Common myeloid progenitor, CD34-positive (primary cell): Measurements from ENCODE around the gene PACRG.

ENCODE experiments used
- CTCF ChIA-PET: fragments of 350-600 bp; sonication (Branson Sonifier 250); formaldehyde crosslinking; loops from one replicate; lab custom pipeline; 2021; ENCODE audit warnings: antibody characterized with exemption; lab: Charles Lee
- POLR2A ChIA-PET: fragments of 350-600 bp; sonication (Branson Sonifier 250); formaldehyde crosslinking; loops from one replicate; lab custom pipeline; 2021; ENCODE audit warnings: antibody characterized with exemption; lab: Charles Lee
- DNase-seq, 3 donors: peaks; one replicate each; pipeline versions ENCODE4 v3.0.0 to v3.0.0-alpha.2; 2013
- H3K27ac ChIP-seq, 2 experiments: 1 replicate in 1 of 2; 2 replicates in 1 of 2; pipeline ENCODE4 v1.7.0; 2013; ENCODE audit warnings: inconsistent platforms in 2 of 2, low read length in 2 of 2, mild to moderate bottlenecking in 2 of 2, low read depth in 1 of 2, moderate library complexity in 1 of 2; ENCODE audit not compliant: severe bottlenecking in 2 of 2, insufficient read depth in 1 of 2, poor library complexity in 1 of 2
- H3K27me3 ChIP-seq, 5 experiments: replicated peaks in 2 of 5; 1 replicate in 3 of 5; 2 replicates in 2 of 5; pipeline versions ENCODE4 v1.6.1 to v1.7.0; 2013; ENCODE audit warnings: low read length in 4 of 5, mild to moderate bottlenecking in 2 of 5, moderate library complexity in 2 of 5, inconsistent platforms in 1 of 5; ENCODE audit not compliant: insufficient read depth in 5 of 5, control insufficient read depth in 4 of 5
- H3K36me3 ChIP-seq, 4 experiments: 1 replicate in 2 of 4; 2 replicates in 2 of 4; pipeline versions ENCODE4 v1.6.1 to v1.7.0; 2013; ENCODE audit warnings: low read length in 3 of 4, control low read depth in 1 of 4, mild to moderate bottlenecking in 1 of 4; ENCODE audit not compliant: control insufficient read depth in 4 of 4, insufficient read depth in 4 of 4
- H3K4me1 ChIP-seq, 4 experiments: 1 replicate in 3 of 4; 2 replicates in 1 of 4; pipeline versions ENCODE4 v1.6.1 to v1.7.1; 2013; ENCODE audit warnings: low read length in 3 of 4, mild to moderate bottlenecking in 3 of 4, control low read depth in 1 of 4, inconsistent platforms in 1 of 4, moderate library complexity in 1 of 4; ENCODE audit not compliant: control insufficient read depth in 4 of 4, insufficient read depth in 4 of 4; ENCODE audit errors: control extremely low read depth in 1 of 4
- H3K4me3 ChIP-seq, 7 experiments: 1 replicate in 4 of 7; 2 replicates in 3 of 7; pipeline versions ENCODE4 v1.5.1 to v1.7.0; 2013; ENCODE audit warnings: mild to moderate bottlenecking in 7 of 7, low read length in 6 of 7, moderate library complexity in 6 of 7, inconsistent platforms in 2 of 7, low read depth in 2 of 7, control low read depth in 1 of 7; ENCODE audit not compliant: insufficient read depth in 4 of 7, control insufficient read depth in 1 of 7; ENCODE audit errors: extremely low read depth in 1 of 7
- H3K9me3 ChIP-seq, 5 experiments: 1 replicate in 4 of 5; 2 replicates in 1 of 5; pipeline versions ENCODE4 v1.6.1 to v1.7.1; 2013; ENCODE audit warnings: low read length in 4 of 5, mild to moderate bottlenecking in 2 of 5, inconsistent platforms in 1 of 5, low read depth in 1 of 5, moderate library complexity in 1 of 5; ENCODE audit not compliant: control insufficient read depth in 4 of 5, insufficient read depth in 2 of 5; ENCODE audit errors: control extremely low read depth in 1 of 5
- WGBS: methylation state at CpG from one replicate; pipeline ENCODE4 v1.1.5; 2013; ENCODE audit not compliant: insufficient coverage; 5-methylcytosine and 5-hydroxymethylcytosine counted together

PACRG gene

DNA sequence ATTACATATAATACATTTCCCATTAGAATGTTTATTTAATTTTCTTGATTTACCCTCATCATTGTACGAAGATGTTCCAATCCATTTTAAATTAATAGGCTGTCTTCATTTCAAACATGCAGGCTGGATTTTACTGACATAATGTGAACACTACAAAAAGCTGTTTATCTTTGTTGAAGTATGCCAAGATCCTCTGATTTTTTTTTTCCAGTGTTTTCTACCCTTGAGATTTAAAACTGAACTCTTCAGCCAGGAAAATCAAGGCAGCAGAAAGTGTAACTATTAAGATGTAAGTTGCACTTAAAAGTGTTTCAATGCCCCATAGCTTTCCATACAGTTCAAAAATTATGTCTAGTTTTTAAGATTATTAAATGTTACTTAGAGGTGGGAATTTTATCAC, 43.7 kb upstream of the PACRG start:
- Histone ChIP-seq H3K4me1 (no peaks in the 10 kb centered on the region), H3K4me3 (no peak overlapping the region), H3K27me3 (no peaks in the 10 kb centered on the region), H3K27ac (no peak overlapping the region), H3K36me3 (no peaks in the 10 kb centered on the region), H3K9me3 (peaks cover 0 to 2% (median 0%) of the 10 kb centered on the region in 5 experiments)
- ChIA-PET POLR2A (no interaction called here), CTCF (no interaction called here)
- DNase-seq: no peak
- WGBS: no CpG with 5 or more reads among the region's 1 CpG

DNA sequence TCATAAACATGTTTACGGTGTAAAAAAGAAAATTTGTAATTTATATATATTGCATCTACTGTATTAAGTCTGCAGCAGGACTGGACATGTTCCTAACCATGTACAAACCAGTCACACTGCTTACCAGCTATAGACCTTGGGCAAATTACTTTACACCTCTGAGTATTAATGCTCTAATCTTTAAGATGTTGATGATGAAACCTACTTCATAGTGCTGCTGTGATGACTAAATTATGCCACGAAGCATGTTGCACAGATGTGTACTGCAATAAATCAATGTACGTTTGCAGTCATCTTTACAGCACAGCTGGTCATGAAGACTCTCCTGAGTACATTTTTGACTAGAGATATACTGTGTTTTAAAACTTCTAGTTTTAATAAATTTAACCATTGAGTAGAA, 42.8 kb upstream of the PACRG start:
- Histone ChIP-seq H3K27me3 (no peaks in the 10 kb centered on the region), H3K27ac (no peak overlapping the region), H3K4me1 (no peaks in the 10 kb centered on the region), H3K36me3 (no peaks in the 10 kb centered on the region), H3K9me3 (peaks cover 0 to 2% (median 0%) of the 10 kb centered on the region in 5 experiments), H3K4me3 (no peak overlapping the region)
- POLR2A ChIA-PET: no interaction called here
- WGBS: no CpG with 5 or more reads among the region's 3 CpGs
- CTCF ChIA-PET: no interaction called here
- no peak for DNase-seq

DNA sequence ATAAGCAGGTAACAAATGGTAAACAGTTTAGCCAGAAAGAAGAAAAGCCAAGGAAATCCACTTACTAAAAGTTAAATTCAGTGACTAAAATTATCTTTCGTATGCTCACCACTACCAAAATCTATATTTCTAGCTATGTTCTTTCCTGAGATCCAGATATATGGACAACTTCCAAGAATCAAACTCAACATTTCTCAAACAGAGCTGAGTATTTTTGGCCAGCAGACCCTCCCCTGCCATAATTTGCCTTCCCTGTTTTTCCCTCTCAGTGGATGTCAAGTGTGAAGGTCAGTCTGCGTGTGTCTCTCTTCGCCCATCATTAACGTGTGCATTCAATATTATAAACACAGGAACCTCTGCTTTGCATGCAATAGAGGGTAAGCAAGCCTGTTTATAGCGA, 42.2 kb upstream of the PACRG start:
- peaks cover 0 to 2% (median 0%) of the 10 kb centered on the region in 5 experiments for H3K9me3 ChIP-seq
- WGBS: 96% methylated on average over 5 of the region's 5 CpGs
- ChIA-PET CTCF (no interaction called here), POLR2A (no interaction called here)
- H3K4me3 ChIP-seq: no peak overlapping the region
- H3K36me3 ChIP-seq: no peaks in the 10 kb centered on the region
- no peak overlapping the region for H3K27ac ChIP-seq
- H3K27me3 ChIP-seq: peaks cover 0 to 2% (median 0%) of the 10 kb centered on the region in 5 experiments
- H3K4me1 ChIP-seq: no peaks in the 10 kb centered on the region
- no peak for DNase-seq

DNA sequence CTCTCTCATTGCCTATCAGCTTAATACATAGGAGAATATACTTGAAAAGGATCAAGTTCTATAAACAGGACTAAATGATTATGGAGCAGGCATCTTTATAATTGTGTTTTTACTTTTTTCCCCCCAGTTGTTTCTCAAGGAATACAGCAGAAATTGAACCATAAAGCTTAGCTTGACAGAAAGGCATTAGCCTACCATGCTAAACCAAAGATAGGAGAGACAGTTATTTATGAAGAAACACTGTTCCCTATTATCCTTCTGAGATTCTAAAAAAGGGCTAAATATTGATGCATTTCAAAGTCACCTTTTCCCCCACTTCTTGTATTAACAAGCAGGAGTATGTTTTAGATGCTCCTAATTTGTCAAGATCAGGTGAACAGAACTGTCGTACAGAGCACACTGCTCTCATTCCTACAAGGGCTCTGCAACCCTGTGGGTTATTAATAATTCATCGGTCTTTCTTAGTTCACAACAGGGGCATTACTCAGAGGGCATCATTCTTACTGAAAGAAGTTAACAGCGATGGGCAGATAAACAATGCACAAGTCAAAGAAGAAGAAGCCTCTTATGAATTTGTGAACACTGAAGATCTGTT, 38.9 kb upstream of the PACRG start:
- no peak for DNase-seq
- 100% methylated on average over 3 of the region's 3 CpGs for WGBS
- H3K27ac ChIP-seq: no peak overlapping the region
- ChIA-PET POLR2A (no interaction called here), CTCF (no interaction called here)
- no peak overlapping the region for H3K4me3 ChIP-seq
- no peaks in the 10 kb centered on the region for H3K36me3 ChIP-seq
- H3K4me1 ChIP-seq: no peaks in the 10 kb centered on the region
- H3K27me3 ChIP-seq: peaks cover 0 to 2% (median 0%) of the 10 kb centered on the region in 5 experiments
- H3K9me3 ChIP-seq: no peaks in the 10 kb centered on the region

DNA sequence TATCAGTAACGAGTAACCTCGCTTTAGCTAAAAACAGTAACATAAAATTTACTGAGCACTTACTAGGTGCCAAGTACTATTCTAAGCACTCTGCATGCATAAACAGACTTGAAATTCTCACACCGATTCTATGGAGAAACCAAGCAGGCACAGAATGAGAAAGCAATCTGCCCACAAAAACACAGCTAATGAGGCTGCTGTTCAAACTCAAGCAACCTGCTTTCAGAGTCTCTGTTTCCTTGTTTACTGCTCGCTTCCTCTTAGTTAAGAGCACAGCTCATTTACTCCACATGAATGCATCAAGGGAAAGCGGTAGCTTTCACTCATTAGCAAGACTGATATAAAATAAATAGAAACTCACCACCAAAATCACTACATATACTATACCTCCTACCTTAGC, 37.6 kb upstream of the PACRG start:
- Histone ChIP-seq H3K27ac (no peak overlapping the region), H3K9me3 (no peaks in the 10 kb centered on the region), H3K4me1 (no peaks in the 10 kb centered on the region), H3K27me3 (peaks cover 0 to 2% (median 0%) of the 10 kb centered on the region in 5 experiments), H3K36me3 (no peaks in the 10 kb centered on the region), H3K4me3 (no peak overlapping the region)
- ChIA-PET CTCF (no interaction called here), POLR2A (interaction anchor here (0.6 kb wide), 1 partner anchor 586 kb away, joined by 3 read pairs; no protein-coding TSS in a partner anchor)
- WGBS: 88% methylated on average over 3 of the region's 5 CpGs
- DNase-seq: no peak

DNA sequence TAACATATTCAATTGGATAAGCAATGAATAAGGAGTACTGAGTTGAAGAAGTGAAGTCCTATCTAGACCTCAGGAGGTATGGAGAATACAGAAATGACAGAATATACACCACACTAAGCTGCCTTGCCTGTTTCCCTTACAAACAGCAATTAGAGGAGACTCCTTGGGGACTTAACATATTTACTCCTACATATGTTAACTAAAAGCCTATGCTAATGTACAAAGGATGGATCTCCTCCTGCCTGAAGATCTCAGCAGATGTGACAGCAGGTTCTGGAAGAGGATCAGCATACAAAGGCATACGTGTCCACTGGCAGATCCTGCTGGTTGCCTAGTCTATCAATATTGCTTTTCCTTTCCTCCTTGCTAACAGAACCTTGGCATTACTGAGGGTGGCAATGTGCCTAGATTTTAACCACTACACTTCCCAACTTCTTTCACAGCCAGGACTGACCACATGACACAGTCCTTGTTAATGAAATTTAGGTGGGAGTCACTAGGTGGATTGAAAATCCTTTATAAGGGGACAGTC, 29.8 kb upstream of the PACRG start:
- ChIA-PET POLR2A (no interaction called here), CTCF (no interaction called here)
- Histone ChIP-seq H3K4me1 (no peaks in the 10 kb centered on the region), H3K4me3 (no peak overlapping the region), H3K27me3 (peaks cover 0 to 2% (median 0%) of the 10 kb centered on the region in 5 experiments), H3K9me3 (no peaks in the 10 kb centered on the region), H3K27ac (no peak overlapping the region), H3K36me3 (no peaks in the 10 kb centered on the region)
- WGBS: 100% methylated on average over 1 of the region's 1 CpG
- no peak for DNase-seq

DNA sequence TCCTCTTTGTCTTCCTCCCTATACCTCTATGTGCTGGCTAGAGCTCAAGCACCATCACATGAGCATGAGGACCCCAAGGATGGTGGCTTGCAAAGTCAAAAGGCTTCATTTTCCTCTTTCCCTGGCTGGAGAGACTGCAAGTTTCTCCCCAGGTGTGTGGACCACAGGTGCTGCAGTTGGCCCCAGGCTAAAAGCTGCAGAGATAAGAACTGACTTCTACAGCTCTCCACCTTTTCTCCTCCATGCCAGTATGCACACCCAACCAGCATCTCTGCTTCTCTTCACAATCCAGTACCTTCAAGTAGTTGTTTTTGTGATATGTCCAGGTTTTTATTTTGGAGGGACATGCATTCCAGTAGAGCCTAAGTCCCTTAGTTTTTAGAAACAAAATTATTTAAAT, 29.3 kb upstream of the PACRG start:
- H3K4me3 ChIP-seq: no peak overlapping the region
- H3K27ac ChIP-seq: no peak overlapping the region
- H3K36me3 ChIP-seq: no peaks in the 10 kb centered on the region
- no peaks in the 10 kb centered on the region for H3K9me3 ChIP-seq
- CTCF ChIA-PET: interaction anchor here (1.8 kb wide), 1 partner anchor 12 kb away, joined by 3 read pairs; no protein-coding TSS in a partner anchor
- no peak for DNase-seq
- H3K27me3 ChIP-seq: peaks cover 0 to 2% (median 0%) of the 10 kb centered on the region in 5 experiments
- POLR2A ChIA-PET: no interaction called here
- H3K4me1 ChIP-seq: no peaks in the 10 kb centered on the region
